Gastroesophageal sphincter (tissue), 4 donors: ENCODE data around the gene BTBD16. TPM values are rescaled to one million over a fixed set of nuclear protein-coding genes. Genes with fewer than 3 reads are reported as not detected.

ENCODE experiments used
- ATAC-seq: fragments of 150-250 bp; one replicate; pipeline ENCODE4 v1.9.1; 2016; ENCODE audit warnings: mild to moderate bottlenecking, moderate library complexity
- H3K27ac ChIP-seq, 4 donors: fragments of 200-600 bp; sonication (generic) in 3 of 4; 1 replicate in 3 of 4; 2 replicates in 1 of 4; pipeline ENCODE4 v1.5.1; 2016 to 2019
- H3K27me3 ChIP-seq: fragments of 200-600 bp; sonication (generic); one replicate; pipeline ENCODE4 v1.5.1; 2019
- H3K36me3 ChIP-seq, 2 donors: fragments of 200-600 bp; sonication (generic); one replicate each; pipeline ENCODE4 v1.5.1; 2019; ENCODE audit warnings: control low read depth in 1 of 2
- H3K4me1 ChIP-seq, 3 donors: fragments of 200-600 bp; sonication (generic); 1 replicate in 2 of 3; 2 replicates in 1 of 3; pipeline ENCODE4 v1.5.1; 2016 to 2019; ENCODE audit warnings: control low read depth in 2 of 3
- H3K4me3 ChIP-seq, 2 donors: fragments of 200-600 bp; sonication (generic); one replicate each; pipeline ENCODE4 v1.5.1; 2019; ENCODE audit warnings: mild to moderate bottlenecking in 1 of 2, moderate library complexity in 1 of 2
- H3K9me3 ChIP-seq, 3 donors: fragments of 200-600 bp; sonication (generic); one replicate each; pipeline ENCODE4 v1.5.1; 2017 to 2019; ENCODE audit warnings: control low read depth in 2 of 3
- EP300 ChIP-seq: sonication (generic); formaldehyde crosslinking; IDR thresholded peaks from one replicate; pipeline ENCODE4 v1.6.1; 2017; ENCODE audit warnings: antibody characterized with exemption, mild to moderate bottlenecking
- POLR2A ChIP-seq, 2 donors: fragments of 450-650 bp; IDR thresholded peaks; one replicate each; pipeline ENCODE4 v1.6.1; 2017; ENCODE audit warnings: antibody characterized with exemption in 2 of 2, mild to moderate bottlenecking in 2 of 2, moderate library complexity in 1 of 2
- POLR2AphosphoS5 ChIP-seq: sonication (generic); formaldehyde crosslinking; IDR thresholded peaks from one replicate; pipeline ENCODE4 v1.6.1; 2017; ENCODE audit warnings: antibody characterized with exemption
- WGBS, 2 donors: methylation state at CpG; one replicate each; pipeline ENCODE4 v1.1.5; 2018; ENCODE audit warnings: low coverage in 1 of 2; 5-methylcytosine and 5-hydroxymethylcytosine counted together
- total RNA-seq, 4 donors: library from RNA; depleted of rRNA; stranded (reverse); fragments of >200 nt; gene quantifications; one replicate each; pipeline ENCODE4 v1.1.0, GENCODE V29; 2016
- TF ChIP-seq, protein P1 (sequence below), 4 experiments: fragments of 200-600 bp in 2 of 4; fragments of 450-650 bp in 2 of 4; sonication (generic) in 1 of 4; IDR thresholded peaks; one replicate each; pipeline ENCODE4 v1.5.1; 2017 to 2019; ENCODE audit warnings: antibody characterized with exemption in 4 of 4, mild to moderate bottlenecking in 2 of 4, moderate library complexity in 2 of 4

Gene BTBD16
- total RNA-seq, 4 donors from 2014 or later = not detected

DNA sequence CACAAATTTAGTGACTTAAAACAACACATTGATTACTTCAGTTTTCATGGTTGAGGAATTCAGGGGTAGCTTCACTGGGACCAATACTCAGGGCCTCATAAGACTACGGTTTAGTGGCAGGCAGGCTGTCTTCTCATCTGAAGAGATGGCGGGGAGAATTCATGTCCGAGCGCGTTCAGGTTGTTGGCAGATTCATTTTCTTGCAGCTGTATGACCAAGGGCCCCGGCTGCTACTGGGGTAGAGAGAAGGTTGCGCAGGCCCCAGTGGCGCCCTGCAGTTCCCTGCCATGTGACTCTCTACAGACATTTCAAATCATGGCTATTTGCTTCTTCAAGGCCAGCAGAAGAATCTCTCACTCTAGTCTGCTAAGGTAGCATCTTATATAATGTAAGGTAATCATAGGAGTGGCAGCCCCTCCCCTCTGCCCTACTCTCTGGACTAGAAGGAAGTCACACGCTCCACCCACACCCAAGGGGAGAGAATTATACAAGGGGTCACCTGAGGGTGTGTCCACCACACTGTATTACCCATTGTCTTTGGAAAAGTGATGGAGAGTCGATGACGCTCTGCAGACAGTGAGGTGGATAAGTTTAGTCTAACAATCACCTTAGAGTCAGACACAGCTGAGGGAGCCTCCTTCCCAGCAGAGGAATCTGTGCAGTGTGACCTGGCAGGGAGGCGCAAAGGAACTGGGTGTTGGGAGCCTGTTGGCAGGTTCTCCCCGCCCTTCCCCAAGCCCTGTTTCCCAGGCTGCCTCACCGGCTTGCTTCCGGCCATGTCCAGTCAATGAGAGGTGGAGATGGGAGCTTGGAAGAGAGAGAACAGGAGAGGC, 67.7 kb downstream of the BTBD16 start:
- no peak for ATAC-seq
- H3K27ac ChIP-seq = peak overlapping the region in 3 of 4 donors; percentile 85 to 94 (median 86)
- no peaks in the 10 kb centered on the region for H3K9me3 ChIP-seq
- H3K36me3 ChIP-seq = no peaks in the 10 kb centered on the region
- WGBS, 2 donors = 59 to 88% methylated on average over 3 to 14 of the region's 15 CpGs
- no peaks in the 10 kb centered on the region for H3K27me3 ChIP-seq
- peaks cover 0 to 49% (median 14%) of the 10 kb centered on the region in 3 donors for H3K4me1 ChIP-seq
- no peak overlapping the region for H3K4me3 ChIP-seq
- TF ChIP-seq POLR2AphosphoS5 (no peak), EP300 (no peak), POLR2A (IDR thresholded peaks at IDR 0.05) (no peak)
- TF ChIP-seq, protein P1, sequence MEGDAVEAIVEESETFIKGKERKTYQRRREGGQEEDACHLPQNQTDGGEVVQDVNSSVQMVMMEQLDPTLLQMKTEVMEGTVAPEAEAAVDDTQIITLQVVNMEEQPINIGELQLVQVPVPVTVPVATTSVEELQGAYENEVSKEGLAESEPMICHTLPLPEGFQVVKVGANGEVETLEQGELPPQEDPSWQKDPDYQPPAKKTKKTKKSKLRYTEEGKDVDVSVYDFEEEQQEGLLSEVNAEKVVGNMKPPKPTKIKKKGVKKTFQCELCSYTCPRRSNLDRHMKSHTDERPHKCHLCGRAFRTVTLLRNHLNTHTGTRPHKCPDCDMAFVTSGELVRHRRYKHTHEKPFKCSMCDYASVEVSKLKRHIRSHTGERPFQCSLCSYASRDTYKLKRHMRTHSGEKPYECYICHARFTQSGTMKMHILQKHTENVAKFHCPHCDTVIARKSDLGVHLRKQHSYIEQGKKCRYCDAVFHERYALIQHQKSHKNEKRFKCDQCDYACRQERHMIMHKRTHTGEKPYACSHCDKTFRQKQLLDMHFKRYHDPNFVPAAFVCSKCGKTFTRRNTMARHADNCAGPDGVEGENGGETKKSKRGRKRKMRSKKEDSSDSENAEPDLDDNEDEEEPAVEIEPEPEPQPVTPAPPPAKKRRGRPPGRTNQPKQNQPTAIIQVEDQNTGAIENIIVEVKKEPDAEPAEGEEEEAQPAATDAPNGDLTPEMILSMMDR (IDR thresholded peaks at IDR 0.05) = no peak

DNA sequence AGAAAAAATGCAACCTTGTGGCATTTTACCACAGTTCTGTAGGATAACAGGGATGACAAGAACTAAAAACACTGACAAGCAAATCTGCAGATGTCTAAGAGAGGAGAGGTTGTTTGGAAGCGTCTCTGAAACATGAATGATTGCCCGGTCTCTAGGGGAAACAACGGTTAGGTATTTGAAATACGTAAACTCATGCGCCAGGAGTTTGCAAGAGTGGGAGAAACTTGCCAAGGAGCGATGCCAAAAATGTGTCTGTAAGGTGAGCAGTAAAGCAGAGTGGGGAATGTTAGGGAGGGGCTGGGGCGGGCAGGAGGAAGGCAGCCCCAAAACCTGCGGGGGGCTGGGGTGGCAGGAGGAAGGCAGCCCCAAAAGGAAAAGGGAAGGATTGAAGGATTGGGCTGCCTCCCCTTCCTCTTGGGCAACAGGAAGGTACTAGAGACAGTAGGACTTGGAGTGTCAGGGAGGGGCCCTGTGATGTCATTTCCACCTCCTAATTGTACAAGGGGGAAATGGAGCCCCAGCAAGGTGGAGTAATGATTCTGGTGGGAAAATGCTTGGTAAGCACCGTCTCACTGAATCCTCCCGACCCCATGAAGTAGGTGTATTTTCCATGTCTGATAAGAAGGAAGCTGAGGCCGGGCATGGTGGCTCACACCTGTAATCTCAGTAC, 70.2 kb downstream of the BTBD16 start:
- peak; percentile 82 for ATAC-seq

DNA sequence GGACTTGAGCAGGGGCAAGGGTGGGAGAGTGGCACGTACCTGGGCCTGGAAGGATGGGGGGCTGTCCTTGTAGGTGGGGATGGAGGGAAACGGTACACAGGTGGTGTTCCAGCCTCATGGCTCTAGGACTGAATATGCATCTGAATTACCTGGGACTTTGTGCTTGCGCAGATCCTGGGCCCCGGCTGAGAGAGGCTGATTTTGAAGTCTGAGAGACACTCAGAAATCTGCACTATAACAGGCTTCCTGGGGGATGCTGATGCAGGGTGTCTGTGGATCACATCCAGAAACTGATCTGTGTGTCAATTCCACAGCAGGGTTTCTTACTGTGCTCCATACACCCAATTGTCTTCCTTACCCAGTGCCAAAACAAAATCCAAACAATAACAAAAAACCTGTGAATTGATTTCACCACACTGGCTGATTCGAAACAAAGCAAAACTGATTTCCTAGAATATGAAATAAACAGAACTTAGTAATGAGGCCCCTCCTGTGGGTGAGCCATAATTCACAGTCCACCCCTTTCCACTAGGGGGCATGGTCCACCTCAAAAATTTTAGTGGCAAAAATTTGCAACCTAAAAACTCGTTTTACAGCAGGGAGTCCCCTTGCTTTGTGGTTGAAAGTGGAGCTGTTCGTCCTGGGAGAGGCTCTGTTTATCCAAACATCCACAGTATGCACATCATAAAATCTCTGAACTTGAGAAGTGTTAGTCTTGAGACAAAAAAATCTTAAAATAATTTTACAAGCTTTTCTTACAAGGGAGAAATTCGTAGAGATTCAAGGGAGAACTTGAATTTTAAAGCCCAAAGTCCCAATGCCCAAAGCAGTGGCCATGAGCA, 71.4 kb downstream of the BTBD16 start:
- peak; percentile 46 for ATAC-seq
- Histone ChIP-seq H3K4me3 (no peak overlapping the region), H3K27ac (peak overlapping the region; percentile 53 to 94 (median 86)), H3K27me3 (no peaks in the 10 kb centered on the region), H3K9me3 (no peaks in the 10 kb centered on the region), H3K4me1 (peaks cover 0 to 56% (median 14%) of the 10 kb centered on the region in 3 donors), H3K36me3 (no peaks in the 10 kb centered on the region)
- WGBS, 2 donors = 20 to 31% methylated on average over 4 to 5 of the region's 8 CpGs
- TF ChIP-seq, protein P1 (IDR thresholded peaks at IDR 0.05) = peak; percentile 85 to 93 (median 92)
- TF ChIP-seq POLR2A (IDR thresholded peaks at IDR 0.05) (no peak), POLR2AphosphoS5 (peak; percentile 14), EP300 (no peak)

More for the DNA sequence above, 70.2 kb downstream of the BTBD16 start:
- Histone ChIP-seq H3K27me3 (no peaks in the 10 kb centered on the region), H3K9me3 (no peaks in the 10 kb centered on the region), H3K36me3 (no peaks in the 10 kb centered on the region), H3K4me1 (peaks cover 0 to 56% (median 14%) of the 10 kb centered on the region in 3 donors), H3K4me3 (no peak overlapping the region), H3K27ac (peak overlapping the region; percentile 53 to 94 (median 86))
- WGBS, 2 donors = 30 to 43% methylated on average over 6 to 11 of the region's 11 CpGs
- TF ChIP-seq, protein P1 (IDR thresholded peaks at IDR 0.05) = no peak
- TF ChIP-seq POLR2AphosphoS5 (peak; percentile 76), EP300 (no peak), POLR2A (IDR thresholded peaks at IDR 0.05) (no peak)

DNA sequence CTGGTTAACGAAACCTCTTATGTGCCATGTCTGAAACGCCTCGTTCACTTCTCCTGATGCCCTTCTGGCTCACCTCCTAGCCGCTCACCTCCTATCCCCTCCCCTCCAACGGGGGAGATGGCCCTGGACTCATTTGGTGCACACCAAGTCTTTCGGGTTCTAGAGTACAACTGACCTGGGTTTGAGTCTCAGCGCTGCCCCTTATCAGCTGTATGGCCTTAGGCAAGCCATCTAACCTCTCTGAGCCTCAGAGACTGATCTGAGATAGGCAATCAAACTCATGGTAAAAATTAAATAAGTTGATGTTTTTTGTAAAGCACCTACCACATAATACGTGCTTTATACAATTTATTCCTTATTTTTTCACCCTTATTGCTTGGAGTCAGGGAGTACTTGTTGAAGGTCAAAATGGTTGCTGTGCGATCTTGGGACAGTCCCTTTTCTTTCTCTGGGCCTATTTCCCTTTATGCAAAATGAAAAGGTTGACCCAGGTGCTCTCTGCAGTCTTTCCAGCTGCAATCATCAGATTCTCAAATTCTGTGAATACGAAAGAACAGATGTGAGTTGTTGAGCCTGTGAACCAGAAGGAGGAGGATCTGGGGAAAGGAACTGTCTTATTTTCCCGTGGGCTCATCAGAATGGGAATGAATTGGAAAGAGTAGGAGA, 72.2 kb downstream of the BTBD16 start:
- Histone ChIP-seq H3K4me3 (no peak overlapping the region), H3K27ac (peak overlapping the region; percentile 21 to 94 (median 86)), H3K9me3 (no peaks in the 10 kb centered on the region), H3K36me3 (no peaks in the 10 kb centered on the region), H3K4me1 (peaks cover 0 to 56% (median 14%) of the 10 kb centered on the region in 3 donors), H3K27me3 (no peaks in the 10 kb centered on the region)
- ATAC-seq = no peak
- 91 to 93% methylated on average over 8 to 9 of the region's 11 CpGs for WGBS, 2 donors
- TF ChIP-seq EP300 (no peak), POLR2A (IDR thresholded peaks at IDR 0.05) (no peak), POLR2AphosphoS5 (no peak)
- TF ChIP-seq, protein P1 (IDR thresholded peaks at IDR 0.05) = no peak
